SK-N-SH (cell line): ENCODE results near the gene TLNRD1. TPM values are rescaled to one million over a fixed set of nuclear protein-coding genes. Genes with fewer than 3 reads are reported as not detected.

Experiments used
- CTCF ChIA-PET: fragments of 300-600, 350-600 bp; formaldehyde crosslinking; extraction: SDS; loops from one replicate; lab custom pipeline; 2021; lab: Yijun Ruan, JAX
- POLR2A ChIA-PET: fragments of 350-600 bp; sonication (Branson Sonifier 250); formaldehyde crosslinking; extraction: SDS; loops from one replicate; lab custom pipeline; 2020; ENCODE audit warnings: antibody characterized with exemption, inconsistent platforms; lab: Yijun Ruan, JAX
- DNase-seq: peaks from one replicate; pipeline ENCODE4 v3.0.0; 2012
- H2AFZ ChIP-seq: fragments of 200-600 bp; sonication (generic); 2 replicates; pipeline ENCODE4 v1.8.1; 2016; ENCODE audit warnings: antibody characterized with exemption, mild to moderate bottlenecking, low read depth
- H3F3A ChIP-seq: fragments of 200-600 bp; sonication (generic); replicated peaks from 2 replicates; pipeline ENCODE3; 2016; ENCODE audit warnings: antibody characterized with exemption, mild to moderate bottlenecking; ENCODE audit not compliant: insufficient read depth
- H3K27ac ChIP-seq, 2 experiments: fragments of 200-500 bp in 1 of 2; fragments of 200-600 bp in 1 of 2; sonication (Bioruptor generic) in 1 of 2; sonication (generic), shearing (Covaris generic) in 1 of 2; 2 replicates each; pipeline versions ENCODE4 v1.5.1 to v1.6.1; 2014 to 2016; ENCODE audit warnings: low read depth in 2 of 2, inconsistent platforms in 1 of 2, low read length in 1 of 2, mild to moderate bottlenecking in 1 of 2, mixed read lengths in 1 of 2
- H3K27me3 ChIP-seq: fragments of 200-600 bp; sonication (generic), shearing (Covaris generic); 2 replicates; pipeline ENCODE4 v1.6.1; 2016; ENCODE audit warnings: mixed run types; ENCODE audit not compliant: insufficient read depth
- H3K36me3 ChIP-seq, 2 experiments: fragments of 200-500 bp in 1 of 2; fragments of 200-600 bp in 1 of 2; sonication (Bioruptor generic) in 1 of 2; sonication (generic) in 1 of 2; replicated peaks in 1 of 2; 2 replicates each; pipeline versions ENCODE3 to v1.5.1; 2014 to 2016; ENCODE audit warnings: low read length in 1 of 2, mild to moderate bottlenecking in 1 of 2; ENCODE audit not compliant: insufficient read depth in 2 of 2, control insufficient read depth in 1 of 2
- H3K4me1 ChIP-seq, 2 experiments: fragments of 200-500 bp in 1 of 2; fragments of 200-600 bp in 1 of 2; sonication (Bioruptor generic) in 1 of 2; sonication (generic), shearing (Covaris generic) in 1 of 2; 2 replicates each; pipeline versions ENCODE4 v1.5.1 to v1.6.1; 2014 to 2016; ENCODE audit warnings: low read depth in 1 of 2, low read length in 1 of 2, mixed run types in 1 of 2; ENCODE audit not compliant: insufficient read depth in 2 of 2, control insufficient read depth in 1 of 2
- H3K4me2 ChIP-seq: fragments of 200-600 bp; sonication (generic), shearing (Covaris generic); 2 replicates; pipeline ENCODE4 v1.6.1; 2017; ENCODE audit warnings: mixed run types
- H3K4me3 ChIP-seq, 2 experiments: fragments of 200-500 bp in 1 of 2; fragments of 200-600 bp in 1 of 2; sonication (Bioruptor generic) in 1 of 2; sonication (generic), shearing (Covaris generic) in 1 of 2; 2 replicates each; pipeline versions ENCODE4 v1.5.1 to v1.8.1; 2014 to 2016; ENCODE audit warnings: low read depth in 2 of 2, inconsistent platforms in 1 of 2, low read length in 1 of 2, mild to moderate bottlenecking in 1 of 2, mixed read lengths in 1 of 2, moderate library complexity in 1 of 2
- H3K79me2 ChIP-seq: fragments of 200-600 bp; sonication (generic); 2 replicates; pipeline ENCODE4 v1.8.1; 2017; ENCODE audit warnings: mild to moderate bottlenecking; ENCODE audit not compliant: insufficient read depth
- H3K9ac ChIP-seq: fragments of 200-600 bp; sonication (generic); 2 replicates; pipeline ENCODE4 v1.6.1; 2017; ENCODE audit warnings: mixed run types
- H3K9me2 ChIP-seq: fragments of 200-600 bp; sonication (generic); 2 replicates; pipeline ENCODE4 v1.6.1; 2017; ENCODE audit warnings: mixed run types
- H3K9me3 ChIP-seq: fragments of 200-600 bp; sonication (generic); 2 replicates; pipeline ENCODE4 v1.6.1; 2017; ENCODE audit warnings: mixed run types, mild to moderate bottlenecking, moderate library complexity
- H4K20me1 ChIP-seq: fragments of 200-600 bp; sonication (generic); 2 replicates; pipeline ENCODE4 v1.6.1; 2017; ENCODE audit warnings: mild to moderate bottlenecking, mixed run types; ENCODE audit not compliant: insufficient read depth
- CTCF ChIP-seq: fragments of 200-600 bp; sonication (generic); IDR thresholded peaks from 2 replicates; pipeline ENCODE4 v1.6.1; 2017; ENCODE audit warnings: antibody characterized with exemption, mild to moderate bottlenecking, moderate library complexity
- EZH2phosphoT487 ChIP-seq: fragments of 200-600 bp; sonication (generic); IDR thresholded peaks from 2 replicates; pipeline ENCODE4 v1.6.1; 2017; ENCODE audit warnings: low read depth, mixed run types, mild to moderate bottlenecking, antibody characterized with exemption, moderate library complexity, borderline replicate concordance
- FOSL2 ChIP-seq: IDR thresholded peaks from 2 replicates; pipeline ENCODE4 v1.4.0; 2012; ENCODE audit warnings: low read depth, mild to moderate bottlenecking, moderate library complexity, borderline replicate concordance
- FOXM1 ChIP-seq: IDR thresholded peaks from 2 replicates; pipeline ENCODE4 v1.4.0; 2012; ENCODE audit warnings: low read depth, mild to moderate bottlenecking
- GATA2 ChIP-seq: sonication (generic); formaldehyde crosslinking; IDR thresholded peaks from 2 replicates; pipeline ENCODE4 v1.5.0; 2020; ENCODE audit warnings: mild to moderate bottlenecking, missing genetic modification reagents
- IRF3 ChIP-seq: fragments of 150-350 bp; IDR thresholded peaks from 2 replicates; pipeline ENCODE4 v1.6.1; 2016; ENCODE audit warnings: mild to moderate bottlenecking, low read depth, low read length
- JUND ChIP-seq: IDR thresholded peaks from 2 replicates; pipeline ENCODE4 v1.4.0; 2012
- MAX ChIP-seq: IDR thresholded peaks from 2 replicates; pipeline ENCODE4 v1.4.0; 2012; ENCODE audit warnings: low read depth
- MEF2A ChIP-seq: IDR thresholded peaks from 2 replicates; pipeline ENCODE4 v1.4.0; 2012; ENCODE audit warnings: low read depth, borderline replicate concordance
- NRF1 ChIP-seq: IDR thresholded peaks from 2 replicates; pipeline ENCODE4 v1.6.1; 2012; ENCODE audit warnings: low read depth, mild to moderate bottlenecking, low read length
- POLR2AphosphoS5 ChIP-seq: IDR thresholded peaks from 2 replicates; pipeline ENCODE4 v1.6.1; 2012; ENCODE audit warnings: low read depth, low read length
- RAD21 ChIP-seq: IDR thresholded peaks from 2 replicates; pipeline ENCODE4 v1.6.1; 2012; ENCODE audit warnings: mild to moderate bottlenecking, low read length
- RFX5 ChIP-seq: IDR thresholded peaks from 2 replicates; pipeline ENCODE4 v1.6.1; 2012; ENCODE audit warnings: mild to moderate bottlenecking, improper control_type of control experiment, low read length
- SIN3A ChIP-seq: IDR thresholded peaks from 2 replicates; pipeline ENCODE4 v1.6.1; 2012; ENCODE audit warnings: low read depth, mild to moderate bottlenecking, low read length, moderate library complexity, borderline replicate concordance
- TCF12 ChIP-seq: IDR thresholded peaks from 2 replicates; pipeline ENCODE4 v1.4.0; 2012
- YY1 ChIP-seq: IDR thresholded peaks from 2 replicates; pipeline ENCODE4 v1.4.0; 2012; ENCODE audit warnings: low read depth, mild to moderate bottlenecking
- ZBTB33 ChIP-seq: IDR thresholded peaks from 2 replicates; pipeline ENCODE4 v1.4.0; 2012; ENCODE audit warnings: low read depth, borderline replicate concordance
- WGBS: methylation state at CpG from one replicate; pipeline ENCODE4 v1.1.6; 2017; ENCODE audit warnings: low lambda C conversion rate; 5-methylcytosine and 5-hydroxymethylcytosine counted together
- polyA plus RNA-seq, 3 experiments: library from polyadenylated mRNA; depleted of rRNA; stranded (reverse); fragments of >200 nt; gene quantifications; 2 replicates each; pipeline ENCODE4 v1.2.3, GENCODE V29; 2012

TLNRD1 gene
- polyA plus RNA-seq, 1 of the 3 experiments (the other 2 are of a cell fraction), result 5.0 TPM

- Histone ChIP-seq H3K9me2 (no peaks in the 10 kb centered on the region), H3K27ac (no peak overlapping the region), H3F3A (peaks cover 5% of the 10 kb centered on the region), H3K4me1 (peaks cover 0 to 6% of the 10 kb centered on the region in 2 experiments; a peak in 2 of 4 replicates), H3K79me2 (peaks cover 59% of the 10 kb centered on the region), H3K4me3 (no peak overlapping the region), H3K36me3 (peaks cover 5 to 24% of the 10 kb centered on the region in 2 experiments), H2AFZ (no peak overlapping the region), H3K4me2 (no peak overlapping the region), H3K27me3 (no peaks in the 10 kb centered on the region), H3K9ac (no peak overlapping the region), H4K20me1 (peaks cover 28% of the 10 kb centered on the region), H3K9me3 (no peaks in the 10 kb centered on the region)
- no peak for DNase-seq
- ChIA-PET CTCF (interaction anchor here (1.3 kb wide), 1 partner anchor 256 kb away, joined by 4 read pairs; no protein-coding TSS in a partner anchor), POLR2A (no interaction called here)
- WGBS, result 95% methylated on average over 4 of the region's 4 CpGs
- TF ChIP-seq YY1 (no peak), FOXM1 (no peak), MAX (no peak), TCF12 (no peak), FOSL2 (no peak), ZBTB33 (no peak), SIN3A (no peak), NRF1 (no peak), RAD21 (no peak), POLR2AphosphoS5 (no peak), EZH2phosphoT487 (no peak)
Measured at GRCh38 chr15:81010086-81010485, 9.4 kb downstream of the TLNRD1 start.

- ChIA-PET POLR2A (no interaction called here), CTCF (interaction anchor here (1.3 to 2.4 kb wide), 2 partner anchors 10 to 255 kb away, joined by 4 to 6 read pairs; no protein-coding TSS in a partner anchor)
- H3K4me2 ChIP-seq, result no peak overlapping the region
- H3K4me3 ChIP-seq, result no peak overlapping the region
- H3K36me3 ChIP-seq, result peaks cover 3 to 10% of the 10 kb centered on the region in 2 experiments
- H4K20me1 ChIP-seq, result peaks cover 22% of the 10 kb centered on the region
- H2AFZ ChIP-seq, result no peak overlapping the region
- no peaks in the 10 kb centered on the region for H3K27me3 ChIP-seq
- H3K9ac ChIP-seq, result no peak overlapping the region
- no peak for DNase-seq
- no peaks in the 10 kb centered on the region for H3K9me3 ChIP-seq
- H3K9me2 ChIP-seq, result no peaks in the 10 kb centered on the region
- TF ChIP-seq POLR2AphosphoS5, result no peak
- no peak for TF ChIP-seq IRF3
- TF ChIP-seq JUND, result no peak
- no peak for TF ChIP-seq GATA2 (CRISPR knock-in tag)
- no peak for TF ChIP-seq MEF2A
- TF ChIP-seq MAX, result no peak
- no peak for TF ChIP-seq CTCF
- no peak for TF ChIP-seq RFX5
- no peak for TF ChIP-seq EZH2phosphoT487
- no peak overlapping the region for H3K27ac ChIP-seq
- peaks cover 0 to 11% of the 10 kb centered on the region in 2 experiments; a peak in 1 of 4 replicates for H3K4me1 ChIP-seq
- H3F3A ChIP-seq, result peaks cover 5% of the 10 kb centered on the region
- peaks cover 43% of the 10 kb centered on the region for H3K79me2 ChIP-seq
Measured at GRCh38 chr15:81011593-81011992, 10.9 kb downstream of the TLNRD1 start.
